Measurements from ENCODE around the gene FUBP3. TPM values are rescaled to one million over a fixed set of nuclear protein-coding genes. Genes with fewer than 3 reads are reported as not detected.

FUBP3 gene
- total RNA-seq, 1 donor from 2014 or later: 14.5 TPM

DNA sequence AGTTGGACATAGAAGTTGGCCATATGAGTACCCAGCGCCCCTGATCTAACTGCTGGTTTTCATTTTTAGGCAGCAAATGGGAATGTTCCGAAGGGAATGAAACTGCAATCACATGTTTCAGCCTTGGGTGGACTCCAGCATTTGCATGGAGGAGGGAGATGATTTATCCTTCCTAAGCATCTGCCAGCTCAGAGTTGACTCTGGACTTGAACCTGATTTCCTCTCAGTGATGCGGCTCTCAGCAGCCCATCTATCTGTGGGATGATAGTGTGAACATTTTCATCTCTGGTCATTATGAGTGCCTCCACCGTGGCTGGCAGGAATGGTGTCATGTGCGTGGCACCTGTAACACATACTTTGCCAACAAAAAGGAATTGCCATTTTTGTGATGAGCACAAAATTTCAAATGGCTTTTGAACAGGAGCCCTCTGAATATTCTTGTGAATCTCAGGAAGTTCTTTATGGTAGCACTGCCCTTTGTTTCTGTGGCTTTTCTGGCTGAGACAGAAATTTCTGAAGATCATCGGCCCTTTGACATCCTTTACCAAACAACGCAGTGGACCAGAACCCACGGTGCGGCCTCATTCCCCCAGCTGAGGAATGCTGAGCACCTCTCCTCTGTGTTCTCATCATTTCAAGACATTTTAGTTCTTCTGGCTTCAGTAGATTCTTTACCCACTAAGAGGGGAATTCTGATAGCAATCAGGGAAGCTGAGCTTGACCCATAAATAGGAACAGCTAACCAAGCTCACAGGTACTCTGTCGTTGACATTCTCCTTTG, 28.5 kb downstream of the FUBP3 start:
- H3K9me3 ChIP-seq: no peaks in the 10 kb centered on the region
- intact Hi-C loops (cut with DNase I): no loop called here
- no peaks in the 10 kb centered on the region for H3K4me1 ChIP-seq
- H3K4me3 ChIP-seq: no peak overlapping the region
- H3K36me3 ChIP-seq: peaks cover 18 to 22% of the 10 kb centered on the region in 2 donors
- no peaks in the 10 kb centered on the region for H3K27me3 ChIP-seq
- H3K27ac ChIP-seq: no peak overlapping the region
- no peak for DNase-seq (ENCODE audit: low spot score in 2 of 2)
- TF ChIP-seq, protein P1, sequence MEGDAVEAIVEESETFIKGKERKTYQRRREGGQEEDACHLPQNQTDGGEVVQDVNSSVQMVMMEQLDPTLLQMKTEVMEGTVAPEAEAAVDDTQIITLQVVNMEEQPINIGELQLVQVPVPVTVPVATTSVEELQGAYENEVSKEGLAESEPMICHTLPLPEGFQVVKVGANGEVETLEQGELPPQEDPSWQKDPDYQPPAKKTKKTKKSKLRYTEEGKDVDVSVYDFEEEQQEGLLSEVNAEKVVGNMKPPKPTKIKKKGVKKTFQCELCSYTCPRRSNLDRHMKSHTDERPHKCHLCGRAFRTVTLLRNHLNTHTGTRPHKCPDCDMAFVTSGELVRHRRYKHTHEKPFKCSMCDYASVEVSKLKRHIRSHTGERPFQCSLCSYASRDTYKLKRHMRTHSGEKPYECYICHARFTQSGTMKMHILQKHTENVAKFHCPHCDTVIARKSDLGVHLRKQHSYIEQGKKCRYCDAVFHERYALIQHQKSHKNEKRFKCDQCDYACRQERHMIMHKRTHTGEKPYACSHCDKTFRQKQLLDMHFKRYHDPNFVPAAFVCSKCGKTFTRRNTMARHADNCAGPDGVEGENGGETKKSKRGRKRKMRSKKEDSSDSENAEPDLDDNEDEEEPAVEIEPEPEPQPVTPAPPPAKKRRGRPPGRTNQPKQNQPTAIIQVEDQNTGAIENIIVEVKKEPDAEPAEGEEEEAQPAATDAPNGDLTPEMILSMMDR (IDR thresholded peaks at IDR 0.05): no peak

GRCh38 chr9:130608554-130609134, 29.3 kb downstream of the FUBP3 start:
- intact Hi-C loops (cut with DNase I): no loop called here
- no peaks in the 10 kb centered on the region for H3K4me1 ChIP-seq
- no peak overlapping the region for H3K4me3 ChIP-seq
- no peak overlapping the region for H3K27ac ChIP-seq
- H3K36me3 ChIP-seq: peaks cover 26 to 29% of the 10 kb centered on the region in 2 donors
- no peaks in the 10 kb centered on the region for H3K9me3 ChIP-seq
- H3K27me3 ChIP-seq: no peaks in the 10 kb centered on the region
- TF ChIP-seq, protein P1 (IDR thresholded peaks at IDR 0.05): no peak
- no peak for DNase-seq (ENCODE audit: low spot score in 2 of 2)

DNA sequence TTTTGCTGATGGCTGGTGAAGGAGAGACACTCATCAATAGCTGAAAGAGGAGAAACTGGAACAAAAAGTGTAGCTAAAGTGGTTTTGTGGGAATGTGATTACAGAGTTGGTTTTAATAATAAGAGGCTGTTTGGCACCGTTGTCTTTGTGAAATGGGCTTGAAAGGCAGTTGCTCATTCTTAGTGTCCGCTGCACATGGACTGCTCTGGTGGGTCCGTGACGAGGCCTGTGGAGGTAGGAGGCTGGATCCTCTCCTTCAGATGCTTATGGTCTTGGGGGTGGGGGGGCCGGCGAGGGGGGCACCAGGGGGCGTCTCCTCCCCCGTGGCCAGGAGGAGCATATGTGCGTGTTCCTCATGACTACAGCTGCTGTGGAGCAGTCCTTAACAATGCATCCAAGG, 29.8 kb downstream of the FUBP3 start:
- H3K36me3 ChIP-seq: peaks cover 32 to 34% of the 10 kb centered on the region in 2 donors
- H3K27me3 ChIP-seq: no peaks in the 10 kb centered on the region
- H3K4me3 ChIP-seq: no peak overlapping the region
- intact Hi-C loops (cut with DNase I): no loop called here
- H3K9me3 ChIP-seq: no peaks in the 10 kb centered on the region
- TF ChIP-seq, protein P1 (IDR thresholded peaks at IDR 0.05): no peak
- DNase-seq (ENCODE audit: low spot score in 2 of 2): no peak
- H3K4me1 ChIP-seq: no peaks in the 10 kb centered on the region
- no peak overlapping the region for H3K27ac ChIP-seq

DNA sequence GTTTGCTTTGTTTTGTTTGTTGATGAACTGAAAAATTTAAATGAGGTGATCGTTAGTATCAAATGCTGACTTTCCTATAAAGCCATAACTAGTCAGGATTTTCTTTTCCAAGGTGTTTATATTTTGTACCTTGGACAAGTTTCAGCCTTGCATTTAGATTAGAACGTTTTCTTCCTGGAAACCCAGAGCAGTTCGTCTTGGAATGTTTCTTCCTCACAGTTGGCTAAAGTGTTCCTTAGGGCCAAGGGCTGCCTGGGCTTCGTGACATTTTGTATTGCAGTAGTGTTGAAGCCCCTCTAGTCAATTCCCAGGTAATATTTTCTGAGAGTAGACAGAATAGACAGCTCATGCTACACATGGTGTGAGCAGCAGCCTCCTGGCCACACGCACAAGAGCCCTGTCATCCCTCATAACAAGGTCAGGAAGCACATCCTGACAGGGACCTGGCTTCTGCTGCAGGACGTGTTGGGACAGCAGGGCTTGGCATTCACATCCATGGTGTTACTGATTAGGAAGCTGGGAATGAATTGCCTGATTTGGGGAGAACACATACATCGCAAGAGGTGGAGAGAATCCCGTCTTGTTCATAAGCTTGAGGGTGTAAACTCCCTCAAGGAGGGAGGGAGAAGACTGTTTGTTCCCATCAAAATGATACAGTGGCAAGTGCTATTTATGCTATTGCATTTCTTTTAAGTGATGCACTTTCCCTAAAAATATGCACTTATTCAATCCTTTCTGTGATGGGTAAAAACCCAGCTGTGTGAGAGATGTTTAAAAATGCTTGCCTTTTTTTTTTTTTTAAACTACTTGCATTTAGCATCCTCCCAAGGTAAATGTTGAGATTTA, 31.7 kb downstream of the FUBP3 start:
- H3K27ac ChIP-seq: no peak overlapping the region
- no peak overlapping the region for H3K4me3 ChIP-seq
- intact Hi-C loops (cut with DNase I): no loop called here
- no peak for DNase-seq (ENCODE audit: low spot score in 2 of 2)
- H3K4me1 ChIP-seq: no peaks in the 10 kb centered on the region
- H3K36me3 ChIP-seq: peaks cover 51 to 53% of the 10 kb centered on the region in 2 donors
- H3K9me3 ChIP-seq: no peaks in the 10 kb centered on the region
- TF ChIP-seq, protein P1 (IDR thresholded peaks at IDR 0.05): no peak
- no peaks in the 10 kb centered on the region for H3K27me3 ChIP-seq

GRCh38 chr9:130616451-130616850, 37.1 kb downstream of the FUBP3 start:
- intact Hi-C loops (cut with DNase I): no loop called here
- DNase-seq (ENCODE audit: low spot score in 2 of 2): no peak

More at GRCh38 chr9:130616451-130616850, 37.1 kb downstream of the FUBP3 start:
- no peaks in the 10 kb centered on the region for H3K27me3 ChIP-seq
- no peak overlapping the region for H3K27ac ChIP-seq
- no peaks in the 10 kb centered on the region for H3K9me3 ChIP-seq
- peaks cover 90 to 94% of the 10 kb centered on the region in 2 donors for H3K36me3 ChIP-seq
- TF ChIP-seq, protein P1 (IDR thresholded peaks at IDR 0.05): no peak
- H3K4me1 ChIP-seq: no peaks in the 10 kb centered on the region
- H3K4me3 ChIP-seq: no peak overlapping the region

Measured in ascending aorta (tissue), 2 donors.